ENCODE data around the gene COL9A3. TPM values are rescaled to one million over a fixed set of nuclear protein-coding genes. Genes with fewer than 3 reads are reported as not detected.
A peak's percentile ranks its signal among the peaks of the same experiment; 100 is the strongest.
"Not testable (repeated sequence)": the region's sequence is repeated elsewhere in the genome, so short reads cannot be mapped to it uniquely, and the experiment has no call there.

The COL9A3 gene
- total RNA-seq, 2 donors from 2014 or later: not detected

- Mint-ChIP-seq H3K9me3 (no peaks in the 10 kb centered on the region), H3K4me1 (no peaks in the 10 kb centered on the region), H3K27me3 (peaks cover 5% of the 10 kb centered on the region), H3K4me3 (no peak overlapping the region), H3K27ac (no peak overlapping the region), H3K36me3 (ENCODE audit: low read depth) (no peaks in the 10 kb centered on the region)
- ATAC-seq (replicated peaks): no peak
Measured at GRCh38 chr20:62835931-62836861, 19.3 kb downstream of the COL9A3 start.

- ATAC-seq (replicated peaks): no peak
- Mint-ChIP-seq H3K4me1 (no peaks in the 10 kb centered on the region), H3K27me3 (peaks cover 5% of the 10 kb centered on the region), H3K27ac (no peak overlapping the region), H3K36me3 (ENCODE audit: low read depth) (no peaks in the 10 kb centered on the region), H3K9me3 (no peaks in the 10 kb centered on the region), H3K4me3 (no peak overlapping the region)
Measured at GRCh38 chr20:62836967-62837490, 20.2 kb downstream of the COL9A3 start.

- peaks cover 5% of the 10 kb centered on the region for H3K27me3 Mint-ChIP-seq
- H3K4me1 Mint-ChIP-seq: no peaks in the 10 kb centered on the region
- no peak for ATAC-seq (replicated peaks)
- no peaks in the 10 kb centered on the region for H3K36me3 Mint-ChIP-seq (ENCODE audit: low read depth)
- no peak overlapping the region for H3K27ac Mint-ChIP-seq
- no peak overlapping the region for H3K4me3 Mint-ChIP-seq
- no peaks in the 10 kb centered on the region for H3K9me3 Mint-ChIP-seq
Measured at GRCh38 chr20:62837790-62838127, 20.9 kb downstream of the COL9A3 start.

- H3K4me3 Mint-ChIP-seq: no peak overlapping the region
- no peak overlapping the region for H3K27ac Mint-ChIP-seq
- H3K4me1 Mint-ChIP-seq: no peaks in the 10 kb centered on the region
- peaks cover 5% of the 10 kb centered on the region for H3K27me3 Mint-ChIP-seq
- H3K9me3 Mint-ChIP-seq: no peaks in the 10 kb centered on the region
- H3K36me3 Mint-ChIP-seq (ENCODE audit: low read depth): no peaks in the 10 kb centered on the region
- peak; percentile 62 for ATAC-seq (replicated peaks)
Measured at GRCh38 chr20:62838128-62838891, 21.5 kb downstream of the COL9A3 start.

GRCh38 chr20:62839261-62839660, 22.4 kb downstream of the COL9A3 start:
- no peak overlapping the region for H3K4me3 Mint-ChIP-seq
- no peaks in the 10 kb centered on the region for H3K9me3 Mint-ChIP-seq
- H3K27me3 Mint-ChIP-seq: peaks cover 5% of the 10 kb centered on the region
- H3K36me3 Mint-ChIP-seq (ENCODE audit: low read depth): no peaks in the 10 kb centered on the region
- no peak overlapping the region for H3K27ac Mint-ChIP-seq
- no peaks in the 10 kb centered on the region for H3K4me1 Mint-ChIP-seq
- ATAC-seq (replicated peaks): no peak

GRCh38 chr20:62839816-62840215, 23.0 kb downstream of the COL9A3 start:
- H3K27me3 Mint-ChIP-seq: peaks cover 5% of the 10 kb centered on the region
- no peaks in the 10 kb centered on the region for H3K36me3 Mint-ChIP-seq (ENCODE audit: low read depth)
- H3K4me1 Mint-ChIP-seq: no peaks in the 10 kb centered on the region
- H3K27ac Mint-ChIP-seq: peak overlapping the region; percentile 52
- no peaks in the 10 kb centered on the region for H3K9me3 Mint-ChIP-seq
- H3K4me3 Mint-ChIP-seq: no peak overlapping the region
- ATAC-seq (replicated peaks): no peak

- no peaks in the 10 kb centered on the region for H3K4me1 Mint-ChIP-seq
- H3K27me3 Mint-ChIP-seq: peaks cover 2% of the 10 kb centered on the region
- H3K9me3 Mint-ChIP-seq: no peaks in the 10 kb centered on the region
- no peak overlapping the region for H3K4me3 Mint-ChIP-seq
- no peak overlapping the region for H3K27ac Mint-ChIP-seq
- ATAC-seq (replicated peaks): no peak
- H3K36me3 Mint-ChIP-seq (ENCODE audit: low read depth): peaks cover 2% of the 10 kb centered on the region
Measured at GRCh38 chr20:62840244-62841197, 23.7 kb downstream of the COL9A3 start.

GRCh38 chr20:62841705-62842212, 24.9 kb downstream of the COL9A3 start:
- no peaks in the 10 kb centered on the region for H3K27me3 Mint-ChIP-seq
- H3K27ac Mint-ChIP-seq: no peak overlapping the region
- no peaks in the 10 kb centered on the region for H3K4me1 Mint-ChIP-seq
- ATAC-seq (replicated peaks): no peak
- H3K36me3 Mint-ChIP-seq (ENCODE audit: low read depth): peaks cover 13% of the 10 kb centered on the region
- H3K9me3 Mint-ChIP-seq: no peaks in the 10 kb centered on the region
- H3K4me3 Mint-ChIP-seq: no peak overlapping the region

GRCh38 chr20:62843656-62844055, 26.8 kb downstream of the COL9A3 start:
- no peaks in the 10 kb centered on the region for H3K4me1 Mint-ChIP-seq
- H3K4me3 Mint-ChIP-seq: no peak overlapping the region
- ATAC-seq (replicated peaks): peak; percentile 29
- no peak overlapping the region for H3K27ac Mint-ChIP-seq
- no peaks in the 10 kb centered on the region for H3K27me3 Mint-ChIP-seq
- H3K9me3 Mint-ChIP-seq: no peaks in the 10 kb centered on the region
- H3K36me3 Mint-ChIP-seq (ENCODE audit: low read depth): peaks cover 19% of the 10 kb centered on the region

- no peaks in the 10 kb centered on the region for H3K27me3 Mint-ChIP-seq
- peaks cover 19% of the 10 kb centered on the region for H3K36me3 Mint-ChIP-seq (ENCODE audit: low read depth)
- no peaks in the 10 kb centered on the region for H3K4me1 Mint-ChIP-seq
- ATAC-seq (replicated peaks): no peak
- H3K27ac Mint-ChIP-seq: no peak overlapping the region
- H3K4me3 Mint-ChIP-seq: no peak overlapping the region
- no peaks in the 10 kb centered on the region for H3K9me3 Mint-ChIP-seq
Measured at GRCh38 chr20:62844182-62844581, 27.3 kb downstream of the COL9A3 start.

GRCh38 chr20:62845416-62846160, 28.7 kb downstream of the COL9A3 start:
- ATAC-seq (replicated peaks): no peak
- Mint-ChIP-seq H3K27me3 (no peaks in the 10 kb centered on the region), H3K36me3 (ENCODE audit: low read depth) (peaks cover 19% of the 10 kb centered on the region), H3K4me3 (no peak overlapping the region), H3K9me3 (no peaks in the 10 kb centered on the region), H3K27ac (no peak overlapping the region), H3K4me1 (no peaks in the 10 kb centered on the region)

- Mint-ChIP-seq H3K4me3 (no peak overlapping the region), H3K36me3 (ENCODE audit: low read depth) (peaks cover 19% of the 10 kb centered on the region), H3K4me1 (no peaks in the 10 kb centered on the region), H3K9me3 (no peaks in the 10 kb centered on the region), H3K27me3 (no peaks in the 10 kb centered on the region), H3K27ac (no peak overlapping the region)
- no peak for ATAC-seq (replicated peaks)
Measured at GRCh38 chr20:62846166-62846890, 29.5 kb downstream of the COL9A3 start.

GRCh38 chr20:62848917-62849316, 32.1 kb downstream of the COL9A3 start:
- not testable (repeated sequence) for H3K4me1 Mint-ChIP-seq; H3K4me3 Mint-ChIP-seq; H3K9me3 Mint-ChIP-seq; H3K27me3 Mint-ChIP-seq; ATAC-seq (replicated peaks); H3K27ac Mint-ChIP-seq
- peaks cover 30% of the 10 kb centered on the region for H3K36me3 Mint-ChIP-seq (ENCODE audit: low read depth)
